Ishikawa (cell line): ENCODE data around the gene TSPEAR.
A peak's percentile ranks its signal among the peaks of the same experiment; 100 is the strongest.

Source experiments
- CEBPB ChIP-seq: IDR thresholded peaks from 2 replicates; pipeline ENCODE4 v1.6.1; 2012
- CREB1 ChIP-seq: IDR thresholded peaks from 2 replicates; pipeline ENCODE4 v1.6.1; 2012; ENCODE audit warnings: low read depth
- EGR1 ChIP-seq: IDR thresholded peaks from 2 replicates; pipeline ENCODE4 v1.6.1; 2012
- EP300 ChIP-seq: IDR thresholded peaks from 2 replicates; pipeline ENCODE4 v1.6.1; 2012; ENCODE audit warnings: borderline replicate concordance
- FOXM1 ChIP-seq: IDR thresholded peaks from 2 replicates; pipeline ENCODE4 v1.6.1; 2012; ENCODE audit warnings: low read depth, borderline replicate concordance
- MAX ChIP-seq: IDR thresholded peaks from 2 replicates; pipeline ENCODE4 v1.6.1; 2012
- NFIC ChIP-seq: IDR thresholded peaks from 2 replicates; pipeline ENCODE4 v1.6.1; 2012
- RAD21 ChIP-seq: IDR thresholded peaks from 2 replicates; pipeline ENCODE4 v1.6.1; 2012; ENCODE audit warnings: low read depth
- REST ChIP-seq: IDR thresholded peaks from 2 replicates; pipeline ENCODE4 v1.6.1; 2012; ENCODE audit warnings: low read depth, mild to moderate bottlenecking
- TAF1 ChIP-seq: IDR thresholded peaks from 2 replicates; pipeline ENCODE4 v1.6.1; 2012; ENCODE audit warnings: low read depth, mild to moderate bottlenecking
- TCF12 ChIP-seq: IDR thresholded peaks from 2 replicates; pipeline ENCODE4 v1.6.1; 2012; ENCODE audit warnings: low read depth
- TEAD4 ChIP-seq: IDR thresholded peaks from 2 replicates; pipeline ENCODE4 v1.6.1; 2012
- USF1 ChIP-seq: IDR thresholded peaks from 2 replicates; pipeline ENCODE4 v1.6.1; 2012
- YY1 ChIP-seq: IDR thresholded peaks from 2 replicates; pipeline ENCODE4 v1.6.1; 2012; ENCODE audit warnings: low read depth
- ZBTB7A ChIP-seq: IDR thresholded peaks from 2 replicates; pipeline ENCODE4 v1.6.1; 2012; ENCODE audit warnings: low read depth

Gene TSPEAR

DNA sequence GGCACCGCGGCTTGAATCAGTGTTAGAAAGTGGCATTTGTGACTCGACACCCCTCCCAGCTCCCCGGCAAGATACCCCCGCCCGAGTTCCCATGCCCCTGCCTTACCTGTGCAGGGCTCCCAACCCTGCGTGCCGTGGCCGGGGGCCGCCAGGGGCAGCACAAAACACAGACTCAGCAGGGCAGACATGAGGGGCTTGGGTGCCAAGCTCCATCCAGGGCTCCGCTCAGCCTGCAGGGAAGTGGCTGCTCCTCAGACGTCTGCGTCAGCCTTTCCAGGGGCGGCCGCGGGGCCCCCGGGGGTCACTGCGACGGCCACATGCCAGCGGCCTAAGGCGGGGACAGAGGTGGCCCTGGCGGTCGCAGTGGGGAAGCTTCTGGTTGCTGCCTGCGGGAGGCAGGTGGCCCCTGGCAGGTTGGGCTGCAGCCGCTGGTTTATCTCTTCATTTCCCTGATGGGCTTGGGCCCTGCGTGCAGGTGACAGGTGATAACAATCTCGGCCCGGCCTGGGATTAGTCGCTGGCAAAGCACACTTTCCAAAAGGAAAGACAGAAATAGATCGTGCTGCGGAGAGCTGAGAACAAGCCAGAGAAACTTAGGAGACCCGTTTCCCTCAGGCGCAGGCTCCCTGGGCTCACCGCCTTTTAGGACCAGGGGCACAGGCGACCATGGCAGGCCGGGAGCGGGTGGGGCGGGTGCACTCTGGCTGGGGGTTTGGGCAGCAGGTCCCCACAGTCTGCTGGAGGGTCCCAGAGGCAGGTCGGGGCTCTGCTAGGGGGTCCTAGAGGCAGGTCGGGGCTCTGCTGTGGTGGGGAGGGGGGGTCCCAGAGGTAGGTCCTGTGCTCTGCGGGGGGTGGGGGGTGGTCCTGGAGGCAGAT lies at the start of gene TSPEAR:
Gene TSPEAR (minus strand): TSS at position 246 of the 876 bp plus-strand sequence. CDS start 58 bp downstream, at position 188.
- peak; percentile 48; the same call in 1 of the 2 replicates for TF ChIP-seq ZBTB7A
- TF ChIP-seq EP300, result no peak

DNA sequence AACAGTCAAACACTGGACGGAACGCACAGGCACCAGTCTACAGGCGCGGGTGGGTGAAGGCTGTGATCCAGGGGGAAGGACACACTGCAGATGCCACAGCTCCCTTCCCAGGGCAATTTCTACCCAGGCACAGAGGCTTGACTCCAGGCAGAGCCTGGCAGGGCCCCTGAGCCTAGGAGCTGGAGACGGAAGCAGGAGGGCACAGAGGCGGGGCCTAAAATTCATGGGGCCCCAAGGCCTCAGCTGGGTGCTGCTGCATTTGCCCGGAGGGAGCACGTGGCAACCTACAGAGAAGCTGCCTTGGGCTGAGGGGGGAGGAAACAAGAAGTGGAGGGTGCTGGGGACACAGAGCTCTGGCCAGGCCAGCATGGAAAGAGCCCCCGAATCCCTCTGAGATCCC lies 49.0 kb upstream of the TSPEAR start:
- TF ChIP-seq MAX (no peak), ZBTB7A (no peak), TCF12 (no peak), TEAD4 (no peak), NFIC (no peak), RAD21 (no peak), USF1 (no peak), YY1 (no peak), FOXM1 (no peak), EGR1 (no peak), CEBPB (no peak), REST (no peak), TAF1 (no peak), EP300 (no peak), CREB1 (no peak)

DNA sequence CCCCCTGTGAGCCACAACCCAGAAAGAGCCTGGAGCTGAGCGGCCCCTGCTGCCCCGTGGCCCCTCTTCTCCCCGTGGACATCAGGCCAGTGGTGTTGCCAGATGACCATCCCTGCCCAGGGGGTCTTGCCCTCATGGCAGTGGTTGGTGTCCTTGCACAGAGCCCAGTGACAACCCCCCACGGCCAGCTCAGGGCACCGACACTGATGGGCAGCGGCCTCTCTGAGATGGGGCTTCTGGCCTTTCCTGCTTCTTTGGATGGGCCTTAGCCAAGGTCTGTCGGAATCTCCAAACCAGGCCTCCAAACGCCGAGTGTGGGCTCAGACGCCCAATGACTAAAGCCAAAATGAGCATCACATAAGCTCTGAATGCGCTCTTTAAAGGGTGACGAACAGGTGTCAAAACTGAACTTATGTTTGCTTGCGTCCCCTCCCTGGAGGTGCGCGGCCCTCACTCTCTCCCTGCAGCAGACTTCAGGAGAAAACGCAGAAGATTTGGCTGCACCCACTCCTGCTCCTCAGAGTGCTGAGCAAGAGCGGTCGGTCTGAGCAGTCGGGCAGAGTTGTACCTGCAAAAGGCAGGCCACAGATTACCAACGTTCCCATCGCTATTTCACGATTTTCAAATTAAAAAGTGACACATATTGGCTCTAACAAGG lies 48.4 kb upstream of the TSPEAR start:
- TF ChIP-seq MAX (no peak), USF1 (no peak), FOXM1 (no peak), TAF1 (no peak), NFIC (no peak), ZBTB7A (no peak), TEAD4 (no peak), YY1 (no peak), TCF12 (no peak), REST (no peak), EP300 (no peak), RAD21 (no peak), CEBPB (no peak), EGR1 (no peak), CREB1 (no peak)

DNA sequence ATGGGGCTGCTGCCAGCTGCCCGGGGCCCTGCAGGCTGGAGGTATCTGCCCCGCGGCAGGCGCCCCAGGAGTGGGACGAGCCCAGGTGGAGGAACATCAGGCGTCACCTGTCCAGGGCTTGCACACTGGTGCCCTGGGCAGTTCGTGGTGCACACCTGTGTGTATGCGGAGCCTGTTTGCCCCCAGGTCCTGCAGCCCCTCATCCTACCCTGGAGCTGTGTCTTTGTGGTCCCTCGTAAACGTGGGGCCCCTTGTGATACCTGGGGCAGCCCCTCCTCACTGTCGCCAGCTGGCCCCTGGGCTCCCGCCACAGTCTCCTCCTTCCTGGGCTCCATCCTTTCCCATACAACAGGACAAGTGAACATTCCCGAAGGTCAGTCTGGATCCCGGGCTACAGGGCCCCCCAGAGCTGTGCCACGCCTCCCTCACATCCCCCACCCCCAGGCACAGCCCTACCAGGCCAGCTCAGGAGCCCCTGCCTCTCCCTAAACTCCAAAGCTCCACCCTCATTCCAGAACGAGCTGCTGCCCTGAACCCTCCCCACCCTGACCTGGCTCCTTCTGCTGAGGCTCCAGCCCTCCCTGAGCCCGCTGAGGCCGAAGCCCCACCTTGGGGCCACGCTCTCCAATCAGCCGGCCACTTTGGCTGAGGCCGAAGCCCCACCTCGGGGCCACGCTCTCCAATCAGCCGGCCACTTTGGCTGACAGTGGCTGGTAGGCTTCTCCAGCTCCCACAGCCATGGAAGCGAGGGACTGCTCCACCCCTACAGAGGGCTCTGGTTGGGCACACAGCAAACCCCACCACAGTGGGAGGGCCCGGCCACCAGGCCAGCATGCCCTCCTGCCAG lies 47.6 kb upstream of the TSPEAR start:
- TF ChIP-seq EP300 (no peak), CREB1 (no peak), CEBPB (no peak), TCF12 (no peak), USF1 (no peak), RAD21 (no peak), TAF1 (no peak), FOXM1 (no peak), MAX (no peak), REST (no peak), ZBTB7A (no peak), EGR1 (no peak), YY1 (no peak), TEAD4 (no peak), NFIC (no peak)
